PC-3 (cell line): ENCODE data around the gene GALNT18. TPM values are rescaled to one million over a fixed set of nuclear protein-coding genes. Genes with fewer than 3 reads are reported as not detected.

ENCODE experiments used
- ATAC-seq: fragments of 200-7000 bp; cut with Tn5 transposase; 2 replicates; pipeline ENCODE4 v1.9.1; 2020; ENCODE audit warnings: mild to moderate bottlenecking, moderate library complexity
- BruUV-seq: library from RNA; stranded (reverse); fragments of 400-500 nt; replicated peaks from 2 replicates; lab custom pipeline; 2021; lab: Mats Ljungman, UMichigan
- CTCF ChIA-PET: fragments of 300-600 bp; sonication (Branson Sonifier 250); formaldehyde crosslinking; loops from one replicate; lab custom pipeline; 2022; ENCODE audit warnings: antibody characterized with exemption; lab: Charles Lee
- POLR2A ChIA-PET: fragments of 300-600 bp; sonication (Branson Sonifier 250); formaldehyde crosslinking; loops from one replicate; lab custom pipeline; 2022; ENCODE audit warnings: antibody characterized with exemption; ENCODE audit not compliant: unreplicated experiment; lab: Charles Lee
- DNase-seq: peaks from one replicate; pipeline ENCODE4 v3.0.0-alpha.2; 2015
- H2AFZ ChIP-seq: fragments of 300-600 bp; sonication (generic); 2 replicates; pipeline ENCODE4 v1.6.0; 2016; ENCODE audit warnings: antibody characterized with exemption, low read length
- H3F3A ChIP-seq: fragments of 300-600 bp; sonication (generic); one replicate; pipeline ENCODE4 v1.6.0; 2017; ENCODE audit warnings: antibody characterized with exemption, low read length, control low read depth, mild to moderate bottlenecking; ENCODE audit not compliant: unreplicated experiment
- H3K27ac ChIP-seq: fragments of 300-600 bp; sonication (generic); 2 replicates; pipeline ENCODE4 v1.5.1; 2016; ENCODE audit warnings: mild to moderate bottlenecking, low read length
- H3K27me3 ChIP-seq: fragments of 300-600 bp; sonication (generic); 2 replicates; pipeline ENCODE4 v1.6.1; 2016; ENCODE audit warnings: low read length, mixed read lengths
- H3K36me3 ChIP-seq: fragments of 300-600 bp; sonication (generic); 2 replicates; pipeline ENCODE4 v1.6.1; 2016; ENCODE audit warnings: low read depth, mixed run types, low read length, mixed read lengths
- H3K4me1 ChIP-seq: fragments of 300-600 bp; sonication (generic); 2 replicates; pipeline ENCODE4 v1.5.1; 2016; ENCODE audit warnings: low read length; ENCODE audit not compliant: insufficient read depth
- H3K4me2 ChIP-seq: fragments of 300-600 bp; sonication (generic); 2 replicates; pipeline ENCODE4 v1.6.0; 2016; ENCODE audit warnings: low read length
- H3K4me3 ChIP-seq: fragments of 300-600 bp; sonication (generic); 2 replicates; pipeline ENCODE4 v1.5.1; 2016; ENCODE audit warnings: mild to moderate bottlenecking, low read length, mixed read lengths
- H3K79me2 ChIP-seq: fragments of 300-600 bp; sonication (generic); 2 replicates; pipeline ENCODE4 v1.6.1; 2017; ENCODE audit warnings: low read length, mixed read lengths
- H3K9ac ChIP-seq: fragments of 300-600 bp; sonication (generic); 2 replicates; pipeline ENCODE4 v1.6.0; 2016; ENCODE audit warnings: mild to moderate bottlenecking, low read length
- H3K9me2 ChIP-seq: fragments of 300-600 bp; sonication (generic); replicated peaks from 2 replicates; pipeline ENCODE4 v1.6.1; 2016; ENCODE audit warnings: mixed run types, low read length, mixed read lengths
- H3K9me3 ChIP-seq: fragments of 300-600 bp; sonication (generic); 2 replicates; pipeline ENCODE4 v1.6.1; 2016; ENCODE audit warnings: low read length, mixed read lengths
- H4K20me1 ChIP-seq: fragments of 300-600 bp; sonication (generic); 2 replicates; pipeline ENCODE4 v1.6.1; 2016; ENCODE audit warnings: low read length, mixed read lengths
- EZH2 ChIP-seq: fragments of 300-600 bp; sonication (generic); IDR thresholded peaks from one replicate; pipeline ENCODE4 v1.6.1; 2017; ENCODE audit warnings: antibody characterized with exemption, mild to moderate bottlenecking, low read length; ENCODE audit not compliant: unreplicated experiment
- EZH2phosphoT487 ChIP-seq: fragments of 300-600 bp; sonication (generic); IDR thresholded peaks from 2 replicates; pipeline ENCODE4 v1.6.1; 2018; ENCODE audit warnings: mild to moderate bottlenecking, antibody characterized with exemption, low read length, borderline replicate concordance
- intact Hi-C: fragments of 100-400 bp; cut with micrococcal nuclease; formaldehyde crosslinking; loops from 2 replicates; pipeline ENCODE4 v1.9.0; 2023
- total RNA-seq: library from RNA; depleted of rRNA; stranded (reverse); fragments of >200 nt; gene quantifications from 2 replicates; pipeline ENCODE4 v1.2.3, GENCODE V29; 2014
- TF ChIP-seq, protein P1 (sequence below): fragments of 300-600 bp; sonication (generic); conservative IDR thresholded peaks from 2 replicates; pipeline ENCODE4 v1.5.1; 2017; ENCODE audit warnings: antibody characterized with exemption, low read depth, mild to moderate bottlenecking, low read length

Gene GALNT18
- total RNA-seq, 1 experiment from 2014 or later, result 34.5 TPM

DNA sequence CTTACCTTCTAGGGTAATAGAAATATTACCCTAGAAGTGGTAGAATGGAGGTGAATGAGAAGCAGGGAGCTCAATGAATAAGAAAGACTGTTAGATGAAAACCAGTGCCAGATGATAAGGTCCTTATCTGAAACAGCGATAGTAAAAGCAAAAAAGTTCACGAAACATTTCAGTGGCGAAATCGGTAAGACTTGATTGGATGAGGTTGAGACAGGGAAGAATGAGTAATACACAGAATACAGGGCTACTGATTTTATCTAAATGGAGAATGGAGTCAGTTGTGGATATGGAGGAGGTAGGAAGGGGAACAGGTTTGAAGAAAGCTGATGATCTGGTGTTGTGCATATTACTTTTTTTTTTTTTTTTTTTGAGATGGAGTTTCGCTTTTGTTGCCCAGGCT is 96.5 kb downstream of the GALNT18 start:
- no peak overlapping the region for H2AFZ ChIP-seq
- ATAC-seq (no peak), DNase-seq (no peak)
- no peak overlapping the region for H3K27ac ChIP-seq
- H3K27me3 ChIP-seq, result no peaks in the 10 kb centered on the region
- no peaks in the 10 kb centered on the region for H3F3A ChIP-seq
- H3K9me3 ChIP-seq, result no peaks in the 10 kb centered on the region
- POLR2A ChIA-PET, result no interaction called here
- TF ChIP-seq, protein P1, sequence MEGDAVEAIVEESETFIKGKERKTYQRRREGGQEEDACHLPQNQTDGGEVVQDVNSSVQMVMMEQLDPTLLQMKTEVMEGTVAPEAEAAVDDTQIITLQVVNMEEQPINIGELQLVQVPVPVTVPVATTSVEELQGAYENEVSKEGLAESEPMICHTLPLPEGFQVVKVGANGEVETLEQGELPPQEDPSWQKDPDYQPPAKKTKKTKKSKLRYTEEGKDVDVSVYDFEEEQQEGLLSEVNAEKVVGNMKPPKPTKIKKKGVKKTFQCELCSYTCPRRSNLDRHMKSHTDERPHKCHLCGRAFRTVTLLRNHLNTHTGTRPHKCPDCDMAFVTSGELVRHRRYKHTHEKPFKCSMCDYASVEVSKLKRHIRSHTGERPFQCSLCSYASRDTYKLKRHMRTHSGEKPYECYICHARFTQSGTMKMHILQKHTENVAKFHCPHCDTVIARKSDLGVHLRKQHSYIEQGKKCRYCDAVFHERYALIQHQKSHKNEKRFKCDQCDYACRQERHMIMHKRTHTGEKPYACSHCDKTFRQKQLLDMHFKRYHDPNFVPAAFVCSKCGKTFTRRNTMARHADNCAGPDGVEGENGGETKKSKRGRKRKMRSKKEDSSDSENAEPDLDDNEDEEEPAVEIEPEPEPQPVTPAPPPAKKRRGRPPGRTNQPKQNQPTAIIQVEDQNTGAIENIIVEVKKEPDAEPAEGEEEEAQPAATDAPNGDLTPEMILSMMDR, result no peak
- no peak for TF ChIP-seq EZH2phosphoT487
- TF ChIP-seq EZH2, result no peak
- H3K4me3 ChIP-seq, result no peak overlapping the region
- CTCF ChIA-PET, result no interaction called here
- H3K9me2 ChIP-seq, result no peaks in the 10 kb centered on the region
- H3K9ac ChIP-seq, result no peak overlapping the region
- intact Hi-C loops, result no loop called here
- no peaks in the 10 kb centered on the region for H3K36me3 ChIP-seq
- H3K4me1 ChIP-seq, result peaks cover 13% of the 10 kb centered on the region
- no peaks in the 10 kb centered on the region for H4K20me1 ChIP-seq
- H3K79me2 ChIP-seq, result 0 out of 2 replicates have a peak, but pooled peaks cover 7% of the 10 kb centered on the region
- BruUV-seq, result no TSS peak
- H3K4me2 ChIP-seq, result no peak overlapping the region

DNA sequence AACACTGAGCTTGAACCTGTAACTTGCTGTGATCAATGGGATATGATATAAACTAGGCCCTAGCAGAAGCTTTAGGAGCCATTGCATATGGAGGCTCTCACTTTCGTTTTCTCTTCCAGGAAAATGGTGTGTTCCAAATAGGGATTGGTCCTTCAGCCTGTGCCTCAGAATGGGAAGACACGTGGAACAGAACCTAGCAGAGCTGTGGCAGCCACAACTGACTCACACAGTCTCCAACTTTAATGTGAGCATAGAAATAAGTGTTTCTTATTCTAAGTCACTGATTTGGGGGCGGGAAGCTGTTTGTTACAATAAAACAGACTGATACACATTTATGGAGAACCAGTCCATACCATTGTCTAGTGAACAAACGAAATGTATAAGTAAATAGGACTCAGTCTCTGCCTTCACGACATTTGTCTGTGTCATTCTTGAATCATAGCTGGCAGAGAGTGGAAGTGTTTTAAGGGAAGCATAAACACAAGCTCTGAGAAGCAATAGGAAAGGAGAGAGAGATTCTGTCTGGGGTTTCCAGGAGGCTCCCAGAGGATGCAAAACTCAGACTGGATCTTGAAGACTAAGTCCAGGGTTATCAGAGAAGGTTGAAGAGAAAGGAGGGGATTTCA is 97.3 kb downstream of the GALNT18 start:
- no peaks in the 10 kb centered on the region for H3K9me2 ChIP-seq
- no TSS peak for BruUV-seq
- H2AFZ ChIP-seq, result 0 out of 2 replicates have a peak overlapping the region, but pooled peaks have one; percentile 7
- peak overlapping the region; percentile 27 for H3K27ac ChIP-seq
- ChIA-PET CTCF (no interaction called here), POLR2A (no interaction called here)
- peak; percentile 77 for ATAC-seq
- H3K4me3 ChIP-seq, result no peak overlapping the region
- peak; percentile 57 for DNase-seq
- H3K9ac ChIP-seq, result no peak overlapping the region
- no peaks in the 10 kb centered on the region for H3F3A ChIP-seq
- TF ChIP-seq EZH2 (no peak), EZH2phosphoT487 (no peak)
- TF ChIP-seq, protein P1, result no peak
- H3K27me3 ChIP-seq, result no peaks in the 10 kb centered on the region
- H3K36me3 ChIP-seq, result no peaks in the 10 kb centered on the region
- no peaks in the 10 kb centered on the region for H4K20me1 ChIP-seq
- H3K4me2 ChIP-seq, result peak overlapping the region; percentile 47
- H3K4me1 ChIP-seq, result peaks cover 13% of the 10 kb centered on the region
- H3K79me2 ChIP-seq, result 0 out of 2 replicates have a peak, but pooled peaks cover 7% of the 10 kb centered on the region
- intact Hi-C loops, result no loop called here
- no peaks in the 10 kb centered on the region for H3K9me3 ChIP-seq

DNA sequence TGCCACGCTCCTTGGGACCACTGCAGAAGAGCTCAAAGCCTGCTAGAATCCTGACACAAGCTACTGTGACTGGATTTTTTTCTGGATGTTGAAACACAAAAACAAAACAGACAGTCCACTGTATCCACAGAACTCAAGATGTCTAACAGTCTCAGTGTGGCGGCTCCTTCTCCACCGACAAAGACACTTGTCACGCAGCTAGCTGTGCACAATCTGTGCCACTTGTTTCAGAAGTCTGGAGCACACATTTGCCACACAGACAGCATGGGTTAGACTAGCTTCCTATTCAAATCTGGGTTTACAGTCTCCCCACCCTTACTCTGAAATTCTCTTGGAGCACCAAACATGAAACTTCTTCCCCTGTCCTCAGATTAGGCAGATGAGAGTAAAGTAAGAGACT is 99.2 kb downstream of the GALNT18 start:
- Histone ChIP-seq H3K27ac (no peak overlapping the region), H3K4me3 (no peak overlapping the region), H3K4me1 (peaks cover 13% of the 10 kb centered on the region), H4K20me1 (no peaks in the 10 kb centered on the region), H3K36me3 (no peaks in the 10 kb centered on the region), H3F3A (no peaks in the 10 kb centered on the region), H3K9me2 (no peaks in the 10 kb centered on the region), H3K79me2 (0 out of 2 replicates have a peak, but pooled peaks cover 7% of the 10 kb centered on the region), H3K9ac (no peak overlapping the region), H2AFZ (no peak overlapping the region), H3K27me3 (no peaks in the 10 kb centered on the region), H3K9me3 (no peaks in the 10 kb centered on the region), H3K4me2 (no peak overlapping the region)
- POLR2A ChIA-PET, result no interaction called here
- intact Hi-C loops, result no loop called here
- DNase-seq (no peak), ATAC-seq (no peak)
- CTCF ChIA-PET, result no interaction called here
- BruUV-seq, result no TSS peak
- TF ChIP-seq EZH2phosphoT487, result no peak
- TF ChIP-seq, protein P1, result no peak
- no peak for TF ChIP-seq EZH2
